HG03520 (cell line): ENCODE data around the gene TMTC4.

ENCODE experiments used
- ATAC-seq: cut with Tn5 transposase; IDR thresholded peaks from one replicate; pipeline ENCODE4 v1.9.1; 2021; ENCODE audit warnings: mild to moderate bottlenecking, moderate library complexity; ENCODE audit not compliant: unreplicated experiment

TMTC4 gene

GRCh38 chr13:100668408-100668807, 6.2 kb downstream of the TMTC4 start:
- ATAC-seq = no peak

GRCh38 chr13:100667894-100668293, 6.7 kb downstream of the TMTC4 start:
- ATAC-seq = no peak

GRCh38 chr13:100666124-100666523, 8.5 kb downstream of the TMTC4 start:
- ATAC-seq = no peak

GRCh38 chr13:100665403-100665802, 9.2 kb downstream of the TMTC4 start:
- ATAC-seq = no peak

- ATAC-seq = no peak
Observed at GRCh38 chr13:100664171-100664900, 10.3 kb downstream of the TMTC4 start.

GRCh38 chr13:100662468-100663211, 12.0 kb downstream of the TMTC4 start:
- ATAC-seq = no peak

GRCh38 chr13:100660761-100661160, 13.8 kb downstream of the TMTC4 start:
- no peak for ATAC-seq

GRCh38 chr13:100659578-100659977, 15.0 kb downstream of the TMTC4 start:
- no peak for ATAC-seq

- peak; percentile 58 for ATAC-seq
Observed at GRCh38 chr13:100658363-100658762, 16.2 kb downstream of the TMTC4 start.

- ATAC-seq = peak; percentile 15
Observed at GRCh38 chr13:100657881-100658315, 16.7 kb downstream of the TMTC4 start.

GRCh38 chr13:100652510-100652909, 22.1 kb downstream of the TMTC4 start:
- no peak for ATAC-seq

- ATAC-seq = no peak
Observed at GRCh38 chr13:100650326-100650725, 24.3 kb downstream of the TMTC4 start.

- ATAC-seq = no peak
Observed at GRCh38 chr13:100648354-100648753, 26.2 kb downstream of the TMTC4 start.

GRCh38 chr13:100646871-100647270, 27.7 kb downstream of the TMTC4 start:
- ATAC-seq = no peak

- ATAC-seq = no peak
Observed at GRCh38 chr13:100646030-100646673, 28.4 kb downstream of the TMTC4 start.

- no peak for ATAC-seq
Observed at GRCh38 chr13:100645382-100645781, 29.2 kb downstream of the TMTC4 start.

GRCh38 chr13:100644371-100644770, 30.2 kb downstream of the TMTC4 start:
- ATAC-seq = no peak

- no peak for ATAC-seq
Observed at GRCh38 chr13:100637796-100638195, 36.8 kb downstream of the TMTC4 start.

- ATAC-seq = no peak
Observed at GRCh38 chr13:100637380-100637779, 37.2 kb downstream of the TMTC4 start.

GRCh38 chr13:100636441-100636840, 38.2 kb downstream of the TMTC4 start:
- no peak for ATAC-seq

GRCh38 chr13:100636004-100636403, 38.6 kb downstream of the TMTC4 start:
- ATAC-seq = no peak

GRCh38 chr13:100634696-100635095, 39.9 kb downstream of the TMTC4 start:
- ATAC-seq = no peak
